Activated CD4-positive, alpha-beta T cell treated with anti-CD3 and anti-CD28 coated beads, Interleukin-2, amount 50 U/mL, for 4 hours (primary cell): ENCODE results near the gene THOC5.
"Not testable (repeated sequence)": the region's sequence is repeated elsewhere in the genome, so short reads cannot be mapped to it uniquely, and the experiment has no call there.

Source experiments
- DNase-seq, 2 experiments: peaks; one replicate each; pipeline ENCODE4 v3.0.0-alpha.2; 2020

The THOC5 gene

DNA sequence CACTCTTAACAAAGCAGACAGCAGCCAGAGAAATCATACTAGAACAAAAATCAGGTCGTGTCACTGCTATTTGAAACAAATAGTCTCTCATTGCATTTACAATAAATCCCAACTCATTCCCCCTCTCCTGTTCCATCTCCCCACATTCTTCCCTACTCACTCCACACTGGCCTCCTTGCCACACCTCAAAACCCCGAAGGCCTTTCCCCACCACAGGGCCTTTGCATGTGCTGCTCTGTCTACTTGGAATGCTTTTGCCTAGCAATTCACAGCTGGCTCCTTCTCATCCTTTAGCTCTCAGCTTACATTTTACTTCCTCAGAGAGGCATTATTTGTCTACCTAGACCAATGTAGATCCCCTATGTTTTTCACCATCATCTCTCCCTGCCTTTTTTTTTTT is 6.3 kb upstream of the THOC5 start:
- DNase-seq = no peak

DNA sequence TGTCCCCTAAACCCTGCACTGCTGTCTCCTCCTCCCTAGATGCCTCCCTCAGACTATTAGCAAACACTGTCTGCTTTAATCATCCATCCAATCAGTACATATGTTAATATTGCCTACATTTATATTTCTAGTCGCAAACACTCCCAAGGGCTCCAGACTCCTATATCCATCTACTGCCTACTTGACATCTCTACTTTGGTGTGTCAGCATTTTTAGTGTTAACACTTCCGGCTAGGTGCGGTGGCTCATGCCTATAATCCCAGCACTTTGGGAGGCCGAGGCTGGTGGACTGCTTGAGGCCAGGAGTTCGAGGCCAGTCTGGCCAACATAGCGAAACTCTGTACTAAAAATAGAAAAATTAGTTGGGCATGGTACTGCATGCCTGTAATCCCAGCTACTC is 5.5 kb upstream of the THOC5 start:
- DNase-seq = no peak

DNA sequence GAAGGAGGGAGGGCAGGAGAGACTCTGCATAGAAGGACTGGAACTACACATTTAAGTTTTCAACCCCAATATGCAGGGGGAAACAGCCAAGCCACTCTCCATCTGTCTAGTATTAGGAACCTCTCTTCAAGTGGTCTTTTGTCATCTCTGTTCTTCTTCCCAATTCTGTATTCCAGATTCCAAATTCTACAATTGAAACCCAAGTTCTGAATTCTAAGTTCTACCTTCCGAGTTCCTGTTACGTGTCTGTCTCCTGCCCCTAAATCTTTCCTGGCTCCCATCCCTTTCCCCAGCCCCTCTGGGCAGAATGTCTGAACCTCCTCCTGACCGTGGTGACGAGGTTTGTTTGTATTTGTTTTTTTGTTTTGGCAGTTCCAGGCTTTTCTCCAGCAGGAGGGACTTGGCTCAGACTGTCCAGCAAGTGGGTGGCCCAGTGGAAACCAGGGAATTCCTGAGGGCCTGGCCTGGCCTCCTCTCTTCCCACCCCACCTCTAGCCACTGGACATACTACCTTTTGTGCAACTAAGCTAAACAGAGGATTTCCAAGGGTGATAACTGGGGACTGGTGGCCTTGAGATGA is 1.6 kb upstream of the THOC5 start:
- no peak for DNase-seq

DNA sequence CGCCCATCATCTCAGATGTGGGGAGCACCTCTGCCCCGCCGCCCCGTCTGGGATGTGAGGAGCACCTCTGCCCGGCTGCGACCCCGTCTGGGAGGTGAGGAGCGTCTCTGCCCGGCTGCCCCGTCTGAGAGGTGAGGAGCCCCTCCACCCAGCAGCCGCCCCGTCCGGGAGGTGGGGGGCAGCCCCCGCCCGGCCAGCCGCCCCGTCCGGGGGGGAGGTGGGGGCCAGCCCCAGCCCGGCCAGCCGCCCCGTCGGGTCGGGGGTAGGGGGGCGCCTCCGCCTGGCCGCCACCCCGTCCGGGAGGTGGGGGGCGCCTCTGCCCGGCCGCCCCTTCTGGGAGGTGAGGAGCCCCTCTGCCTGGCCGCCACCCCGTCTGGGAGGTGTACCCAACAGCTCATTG is 1.2 kb downstream of the THOC5 start:
- DNase-seq = not testable (repeated sequence)

DNA sequence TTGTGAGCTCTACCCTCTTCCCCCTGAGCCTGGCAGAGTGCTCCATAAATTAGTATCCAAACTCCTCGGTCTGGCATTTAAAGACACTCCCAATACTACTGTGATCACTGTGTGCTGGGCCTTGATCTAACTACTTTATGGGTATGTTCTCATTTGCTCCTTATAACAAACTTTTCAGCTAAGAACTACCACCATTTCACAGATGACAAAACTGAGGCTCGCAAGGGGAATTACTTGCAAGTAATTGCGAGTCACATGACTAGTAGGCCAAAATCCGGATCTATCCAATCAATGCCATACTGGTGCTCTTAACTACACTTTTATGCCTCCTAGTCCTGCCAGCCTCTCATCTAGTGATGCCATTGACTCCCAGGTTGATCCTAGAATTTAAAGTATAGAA is 3.6 kb downstream of the THOC5 start:
- DNase-seq = no peak

DNA sequence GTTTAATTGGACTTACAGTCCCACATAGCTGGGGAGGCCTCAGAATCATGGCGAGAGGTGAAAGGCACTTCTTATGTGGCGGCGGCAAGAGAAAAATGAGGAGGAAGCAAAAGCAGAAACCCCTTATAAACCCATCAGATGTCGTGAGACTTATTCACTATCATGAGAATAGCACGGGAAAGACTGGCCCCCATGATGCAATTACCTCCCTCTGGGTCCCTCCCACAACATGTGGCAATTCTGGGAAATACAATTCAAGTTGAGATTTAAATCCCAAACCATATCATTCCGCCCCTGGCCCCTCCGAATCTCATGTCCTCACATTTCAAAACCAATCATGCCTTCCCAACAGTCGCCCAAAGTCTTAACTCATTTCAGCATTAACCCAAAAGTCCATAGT is 8.5 kb downstream of the THOC5 start:
- not testable (repeated sequence) for DNase-seq

DNA sequence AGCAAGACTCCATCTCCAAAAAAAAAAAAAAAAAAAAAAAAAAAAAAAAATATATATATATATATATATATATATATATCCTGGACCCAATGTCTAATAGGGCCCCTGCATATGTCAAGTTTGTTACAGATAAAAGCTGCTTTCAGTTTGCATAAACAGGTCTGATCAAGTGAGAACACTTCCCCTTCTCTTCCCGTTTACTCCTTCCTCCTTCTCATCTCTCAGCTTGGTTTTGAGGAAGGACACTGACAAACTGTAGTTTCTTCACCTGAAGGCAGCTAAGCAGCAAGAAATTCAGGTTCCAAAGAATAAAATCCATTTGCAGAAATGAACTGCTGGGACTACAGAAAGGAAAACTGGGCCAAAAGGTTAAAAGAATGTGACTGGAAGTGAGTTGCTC is 11.7 kb downstream of the THOC5 start:
- DNase-seq = no peak

DNA sequence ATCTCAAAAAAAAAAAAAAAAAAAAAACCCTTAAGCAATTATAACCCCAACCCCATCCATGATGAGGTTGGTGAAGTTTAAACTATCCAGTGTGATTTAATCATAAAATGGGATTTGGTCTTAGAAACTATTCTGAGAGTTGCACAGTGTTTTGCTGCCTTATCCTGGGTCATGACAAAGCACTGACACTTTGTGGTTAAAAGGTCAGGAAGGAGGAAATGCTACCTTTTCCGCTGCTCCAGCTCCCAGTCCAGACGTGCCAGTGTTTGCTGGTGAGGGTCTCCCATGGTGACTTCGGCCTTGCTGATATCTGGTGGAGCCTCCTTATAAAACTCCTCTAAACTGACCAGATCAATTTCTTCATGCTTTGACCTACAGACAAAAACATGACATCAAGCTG is 14.5 kb downstream of the THOC5 start:
- DNase-seq = no peak

DNA sequence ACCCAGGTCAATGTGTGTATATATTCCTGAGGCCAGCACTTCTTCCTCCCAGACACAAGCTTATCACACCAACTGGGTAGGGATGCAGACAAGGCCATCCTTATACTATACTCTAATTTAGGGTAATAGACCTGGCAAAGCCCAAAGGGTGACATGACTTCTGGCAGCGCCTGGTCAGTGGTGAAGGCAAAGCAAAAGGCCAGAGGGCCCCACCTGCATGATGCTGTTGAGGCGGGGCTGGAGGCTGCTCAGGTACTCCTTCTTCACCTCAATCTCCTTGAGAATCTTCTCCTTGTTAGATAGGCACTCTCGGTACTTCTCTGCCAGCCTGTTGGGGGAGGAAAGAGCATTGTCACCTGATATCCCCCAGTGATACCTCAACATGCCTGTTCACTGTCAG is 17.1 kb downstream of the THOC5 start:
- DNase-seq = no peak

DNA sequence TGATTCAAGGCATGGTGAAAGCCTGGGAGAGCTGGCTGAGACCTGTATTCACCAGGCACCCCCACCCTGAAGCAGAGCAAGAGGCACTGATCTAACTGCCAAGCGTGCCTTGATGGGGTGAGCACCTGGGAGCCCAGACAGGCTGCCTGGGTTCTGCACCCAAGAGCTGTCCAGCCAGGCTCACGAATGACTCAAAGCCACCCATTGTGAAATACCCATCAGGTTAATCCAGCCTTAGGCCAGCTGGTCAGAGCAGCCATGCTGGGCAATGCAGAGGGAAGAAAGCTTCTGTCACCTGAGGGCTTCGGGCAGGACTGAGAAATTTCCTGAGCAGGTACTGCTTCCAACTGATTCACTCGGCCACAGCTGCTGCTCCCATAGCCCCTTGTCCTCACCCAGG is 22.1 kb downstream of the THOC5 start:
- DNase-seq = no peak

DNA sequence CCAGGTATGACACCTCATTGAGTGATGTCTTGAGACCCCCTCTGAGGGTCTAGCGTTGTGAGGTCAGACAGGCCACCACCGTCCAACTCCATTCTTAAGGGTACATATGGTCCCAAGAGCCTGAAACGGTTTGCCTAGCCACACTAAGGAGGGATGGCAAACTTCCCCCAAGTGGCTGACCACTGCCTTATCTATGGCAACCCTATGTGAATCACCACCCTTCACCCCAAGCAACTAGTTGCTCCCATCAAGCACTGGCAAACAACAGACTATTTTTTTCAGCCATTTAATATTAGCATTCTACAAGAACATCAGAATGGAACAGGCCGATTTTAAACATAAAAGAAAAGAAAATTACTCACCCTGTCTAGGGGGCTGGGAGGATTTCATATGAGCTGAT is 22.8 kb downstream of the THOC5 start:
- no peak for DNase-seq

DNA sequence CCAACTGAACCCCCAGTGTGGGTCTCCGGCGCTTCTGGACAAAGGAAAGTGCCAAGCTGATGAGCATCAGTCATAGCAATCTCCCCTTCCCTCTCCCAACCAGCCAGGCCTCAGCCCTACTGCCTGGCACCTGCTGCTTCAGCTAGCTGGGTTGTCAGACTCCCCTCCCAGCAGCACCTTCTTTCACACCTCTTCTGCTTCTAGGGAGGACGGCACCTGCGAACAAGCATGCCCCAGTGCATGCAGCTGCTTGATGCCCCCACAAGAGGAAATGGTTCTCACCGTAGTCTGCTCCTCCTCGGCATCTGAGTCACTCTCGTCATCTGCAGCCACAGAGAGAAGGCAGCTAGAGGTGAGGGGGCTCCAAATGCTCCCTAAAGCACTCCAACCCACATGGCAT is 25.4 kb downstream of the THOC5 start:
- no peak for DNase-seq

DNA sequence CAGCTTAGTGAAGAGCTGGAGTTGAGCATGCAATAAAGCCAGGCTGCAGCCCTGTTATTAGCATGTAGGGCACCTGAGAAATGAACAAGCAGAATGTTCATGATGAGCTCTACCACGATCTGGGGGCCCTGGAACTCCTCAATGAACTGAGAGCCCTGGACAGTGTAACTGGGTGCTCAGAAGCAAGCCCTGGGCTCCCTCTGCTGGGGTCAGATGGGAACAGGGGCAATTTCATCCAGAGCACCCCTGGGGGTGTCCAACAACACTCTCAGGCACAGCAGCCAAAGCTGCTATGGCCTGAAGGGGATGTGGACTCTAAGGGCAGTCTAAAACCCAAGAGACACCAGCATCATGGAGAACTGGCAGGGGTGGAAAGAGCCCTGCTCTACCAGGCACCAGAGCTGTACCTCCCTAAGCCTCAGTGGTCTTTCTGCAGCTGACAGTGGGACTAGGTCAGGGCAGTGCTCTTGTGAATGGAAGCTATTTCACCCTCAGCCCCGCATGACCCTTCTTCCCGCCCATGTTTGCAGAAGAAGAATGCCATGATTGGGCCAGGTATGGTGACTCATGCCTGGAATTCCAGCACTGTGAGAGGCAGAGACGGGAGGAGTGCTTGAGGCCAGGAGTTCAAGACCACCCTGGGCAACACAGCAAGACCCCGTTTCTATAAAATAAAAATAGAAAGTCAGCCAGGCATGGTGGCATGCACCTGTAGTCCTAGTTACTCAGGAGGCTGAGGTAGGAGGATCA is 28.9 kb downstream of the THOC5 start:
- DNase-seq = peak; percentile 2

DNA sequence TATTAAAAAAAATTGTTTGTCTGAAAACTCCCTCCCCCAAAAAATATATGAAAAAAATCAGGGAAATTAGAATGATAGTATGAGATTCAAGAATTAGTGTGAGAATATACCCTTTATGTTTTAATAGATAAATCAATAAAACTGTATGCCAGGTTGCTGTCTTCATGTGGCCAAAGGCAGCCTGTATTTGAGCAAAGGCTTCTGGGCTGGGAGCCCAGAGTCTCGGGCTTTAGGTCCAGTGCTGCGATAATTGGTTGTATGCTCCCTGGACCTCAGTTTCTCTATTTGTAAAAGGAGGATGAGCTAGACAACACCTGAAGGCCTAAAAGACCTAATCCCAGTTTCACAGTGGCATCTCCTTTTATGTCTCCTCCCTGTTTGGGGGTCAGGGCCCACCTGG is 29.8 kb downstream of the THOC5 start:
- no peak for DNase-seq

DNA sequence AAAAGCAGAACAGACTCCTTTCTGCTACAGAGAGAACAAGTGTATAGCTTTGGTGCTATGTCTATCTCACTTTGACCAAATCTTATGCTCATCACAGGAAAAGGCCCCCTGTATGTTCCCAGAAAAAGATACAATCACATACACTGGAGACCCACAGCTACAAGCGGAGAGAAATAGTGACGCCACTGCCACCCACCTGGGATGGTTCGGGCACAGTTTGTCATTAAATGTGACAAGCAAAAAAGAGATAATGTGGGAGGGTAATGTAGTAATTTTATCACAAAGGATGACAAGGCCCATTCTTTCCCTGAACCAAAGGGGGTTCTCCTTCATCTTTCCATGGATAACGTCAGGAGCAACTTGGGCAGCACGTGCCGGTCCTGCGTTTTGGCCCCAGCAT is 32.0 kb downstream of the THOC5 start:
- no peak for DNase-seq

DNA sequence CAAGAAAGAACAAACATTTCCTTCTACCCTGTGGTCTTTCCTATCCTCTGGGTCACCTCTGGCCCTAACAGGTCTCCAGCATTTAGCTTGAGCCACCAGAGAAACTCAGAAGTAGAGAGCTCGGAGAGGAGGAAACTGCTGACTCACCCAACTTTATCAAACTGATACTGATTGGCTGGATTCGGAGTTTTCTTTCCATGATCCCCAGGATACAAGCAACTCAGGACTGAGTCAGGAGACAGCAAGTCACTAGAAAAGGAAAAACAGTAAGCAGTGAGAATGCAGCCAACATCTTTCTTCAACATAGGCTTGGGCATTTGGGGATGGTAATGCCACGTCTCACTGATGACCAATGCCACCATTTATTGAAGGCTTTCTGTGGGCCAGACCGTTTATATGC is 32.7 kb downstream of the THOC5 start:
- DNase-seq = no peak

DNA sequence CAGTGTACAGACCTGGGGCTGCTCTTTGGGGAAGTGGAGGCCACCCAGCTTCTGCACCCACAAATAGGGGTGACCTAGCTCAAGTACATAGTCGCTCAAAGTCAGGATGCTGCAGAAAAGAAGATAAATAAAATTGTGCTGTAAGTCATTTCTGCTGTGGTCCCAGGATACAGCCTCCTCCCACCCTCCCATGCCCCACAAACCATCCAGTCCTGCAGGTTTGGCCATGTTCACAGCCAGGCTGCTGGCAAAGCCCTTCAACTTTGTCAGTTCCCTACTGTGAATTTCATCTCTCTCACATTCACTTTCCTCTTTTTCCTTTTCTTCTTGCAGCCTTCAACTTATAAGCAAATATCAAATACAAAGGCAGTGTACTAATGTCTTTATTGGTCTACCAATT is 33.6 kb downstream of the THOC5 start:
- DNase-seq = no peak

DNA sequence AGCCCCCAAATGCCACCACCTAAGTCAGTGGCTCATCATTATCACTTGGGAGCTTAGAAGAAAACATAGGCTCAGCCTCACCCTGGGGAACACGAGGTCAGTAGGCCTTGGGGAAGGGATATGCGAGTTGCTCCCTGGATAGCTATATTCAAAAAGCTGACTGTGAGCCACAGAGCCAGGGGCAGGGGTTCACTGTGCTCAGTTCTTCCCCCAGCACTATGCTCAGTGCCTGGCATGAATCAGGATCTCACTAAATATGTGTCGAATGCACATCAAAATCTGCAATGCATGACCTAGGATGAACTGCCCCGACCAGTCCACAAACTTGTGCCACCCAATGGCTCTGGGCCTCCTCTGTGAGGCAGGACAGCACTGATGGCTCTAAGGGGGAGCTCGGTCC is 35.1 kb downstream of the THOC5 start:
- DNase-seq = no peak

DNA sequence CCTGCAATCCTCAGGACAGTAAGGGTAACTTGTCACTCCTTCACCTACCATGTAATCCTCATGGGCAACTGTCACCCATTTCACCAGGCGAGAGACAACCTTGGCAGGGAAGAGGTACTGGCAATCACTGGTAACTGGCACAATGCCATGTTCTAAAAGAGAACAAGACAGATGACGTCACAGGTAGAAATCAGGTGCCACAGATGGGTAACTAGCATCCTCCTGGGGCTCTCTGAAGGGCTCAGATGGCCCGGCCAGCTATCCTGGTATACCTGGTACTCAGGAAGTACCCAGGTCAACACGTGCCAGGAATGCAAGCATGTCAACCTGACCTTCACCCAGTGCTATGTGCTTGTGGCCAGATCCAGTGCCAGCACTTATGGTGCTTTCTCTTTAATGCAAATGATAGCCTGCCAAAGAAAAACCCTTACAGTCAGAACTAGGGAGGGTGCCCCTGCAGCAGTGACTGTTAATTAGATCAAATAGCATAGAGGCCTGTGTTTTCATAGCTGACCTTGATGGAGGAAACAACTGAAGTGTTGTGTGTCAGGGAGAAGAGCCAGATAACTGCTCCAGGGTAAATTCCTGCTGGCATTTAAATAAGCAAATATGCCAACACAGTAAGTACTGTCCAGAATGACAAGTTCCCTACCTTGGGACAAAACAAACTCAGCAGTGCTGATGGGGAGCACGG is 36.2 kb downstream of the THOC5 start:
- no peak for DNase-seq

DNA sequence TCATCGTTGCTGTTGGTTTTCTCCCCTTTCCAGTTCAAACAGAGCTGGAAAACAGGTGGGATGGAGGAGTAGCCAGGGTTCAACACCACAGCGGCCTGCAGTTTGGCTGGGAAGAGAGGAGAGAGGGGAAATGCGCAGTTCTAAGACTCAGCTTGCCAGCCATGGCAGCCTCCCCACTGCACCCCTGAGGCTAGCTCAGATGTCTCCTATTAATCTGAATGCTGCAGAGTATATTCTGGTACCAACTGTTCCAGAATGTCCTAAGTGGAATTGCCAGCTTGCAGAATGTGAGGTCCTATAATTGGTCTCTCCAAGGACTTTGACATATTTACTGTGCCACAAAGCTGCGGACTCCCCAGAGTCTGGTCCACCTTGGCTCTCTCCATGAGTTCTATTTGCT is 41.5 kb downstream of the THOC5 start:
- DNase-seq = no peak

DNA sequence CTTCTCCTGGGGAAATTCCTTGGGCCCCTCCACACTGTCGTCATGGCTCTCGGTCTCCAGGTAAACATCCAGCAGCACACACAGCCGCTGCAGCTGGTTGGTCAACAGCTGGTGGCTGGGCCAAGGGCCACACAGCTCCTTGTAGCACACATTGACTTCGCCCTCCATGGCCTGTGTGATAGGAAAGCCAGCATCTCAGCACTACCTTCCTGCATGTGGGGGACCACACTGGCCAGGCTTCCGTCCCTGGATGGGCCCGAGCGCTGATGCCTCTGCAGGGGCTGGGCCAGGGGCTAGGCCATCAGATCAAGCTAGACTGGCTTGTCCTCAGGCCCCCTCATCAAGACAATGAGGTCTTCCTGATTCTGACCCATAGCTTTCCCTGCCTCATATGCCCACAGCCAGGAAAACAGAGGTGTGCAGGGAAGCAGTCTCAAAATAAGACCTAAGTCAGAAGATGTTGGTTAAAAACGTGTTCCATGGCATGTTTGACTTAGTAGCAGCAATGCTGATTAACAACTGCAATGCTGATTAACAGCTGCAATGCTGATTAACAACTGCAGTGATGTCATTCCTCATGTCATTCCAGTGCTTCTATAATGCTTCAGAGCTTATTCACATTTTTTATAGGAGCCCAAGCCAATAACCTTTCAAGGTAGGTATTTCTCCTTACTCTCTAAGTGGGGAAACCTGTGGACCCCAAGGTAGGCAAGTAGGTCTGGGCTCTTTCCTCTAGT is 42.3 kb downstream of the THOC5 start:
- no peak for DNase-seq

DNA sequence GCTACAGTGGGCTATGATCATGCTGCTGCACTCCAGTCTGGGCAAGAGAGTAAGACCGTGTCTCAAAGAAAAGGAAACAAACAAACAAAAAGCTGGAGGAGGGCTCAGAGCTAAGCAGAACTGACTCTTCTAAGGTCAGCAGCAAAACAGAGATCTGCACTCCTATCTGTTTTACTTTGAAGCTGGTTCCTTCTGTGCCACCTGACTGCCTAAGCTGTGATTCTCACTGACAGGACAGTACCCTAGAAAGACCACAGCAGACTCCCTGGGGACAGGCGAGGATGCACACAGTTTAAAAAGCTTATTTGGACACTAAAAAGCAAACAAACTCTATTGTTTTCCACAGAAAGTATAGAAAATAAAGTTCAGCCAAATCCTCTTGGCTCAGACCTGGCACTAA is 43.0 kb downstream of the THOC5 start:
- no peak for DNase-seq

DNA sequence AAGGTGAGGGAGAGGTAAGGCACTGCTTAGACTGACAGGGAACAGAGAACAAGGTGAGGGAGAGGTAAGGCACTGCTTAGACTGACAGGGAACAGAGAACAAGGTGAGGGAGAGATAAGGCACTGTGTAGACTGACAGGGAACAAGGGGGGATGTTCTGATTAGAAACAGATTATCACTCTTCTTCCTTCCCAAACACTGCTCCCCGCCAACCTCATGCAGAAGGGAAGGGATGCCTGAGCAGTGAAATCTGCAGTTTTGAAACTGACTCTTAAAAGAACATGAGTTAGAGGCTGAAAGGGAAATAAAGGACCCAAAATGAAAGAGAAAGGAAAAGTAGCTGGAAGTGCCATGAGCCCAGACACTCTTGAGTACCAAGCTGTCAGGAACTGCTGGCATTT is 43.7 kb downstream of the THOC5 start:
- no peak for DNase-seq

DNA sequence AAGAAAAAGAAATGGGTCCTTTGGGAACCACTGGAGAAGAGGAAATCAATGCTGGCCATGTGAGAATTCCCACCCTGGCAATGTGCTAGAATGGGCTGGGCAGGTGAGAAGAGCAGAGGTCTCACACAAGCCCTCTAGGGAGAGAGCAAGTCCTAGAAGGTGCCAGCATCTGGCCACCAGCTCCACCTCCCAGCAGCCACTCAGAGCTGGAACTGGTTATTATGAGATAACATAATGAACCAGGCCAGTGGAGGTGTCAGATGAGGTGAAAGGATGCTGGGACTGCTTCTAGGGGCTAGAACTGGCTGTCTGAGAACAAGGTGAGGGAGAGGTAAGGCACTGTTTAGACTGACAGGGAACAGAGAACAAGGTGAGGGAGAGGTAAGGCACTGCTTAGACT is 44.3 kb downstream of the THOC5 start:
- no peak for DNase-seq
